ENCODE data around the gene IL13RA1.

DNA sequence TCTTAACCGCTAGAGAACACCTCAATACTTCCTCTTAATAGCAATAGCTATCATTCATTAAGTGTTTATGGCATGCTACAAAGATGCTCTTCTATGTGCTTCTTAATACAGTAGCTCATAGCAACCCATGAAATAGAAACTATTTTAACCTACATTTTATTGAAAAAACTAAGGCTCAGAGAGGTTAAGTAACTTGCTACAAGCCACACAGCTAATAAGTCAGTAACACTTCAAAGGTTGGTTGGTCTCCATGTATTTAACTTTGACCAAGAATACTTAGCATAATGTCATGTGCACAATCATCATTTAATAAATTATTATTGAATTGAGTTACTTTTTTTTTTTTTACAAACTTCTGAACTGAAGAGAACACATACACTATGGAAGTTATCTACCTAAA, 36.1 kb downstream of the IL13RA1 start:
- TF ChIP-seq SIN3A (IDR thresholded peaks at IDR 0.05; ENCODE audit: borderline replicate concordance, insufficient read depth, low read length) (no peak), REST (IDR thresholded peaks at IDR 0.05; ENCODE audit: insufficient read depth in 1 of 2, low read depth in 2 of 2, low read length in 2 of 2) (no peak), POLR2AphosphoS5 (IDR thresholded peaks at IDR 0.05; ENCODE audit: low read depth, low read length) (no peak), FOXP2 (optimal IDR thresholded peaks at IDR 0.05; ENCODE audit: borderline replicate concordance, extremely low read depth, extremely low read length, insufficient read depth) (no peak)
